SK-N-SH (cell line): ENCODE measurements around the gene DHRS12. TPM values are rescaled to one million over a fixed set of nuclear protein-coding genes. Genes with fewer than 3 reads are reported as not detected.

ENCODE experiments used
- CTCF ChIA-PET: fragments of 300-600, 350-600 bp; formaldehyde crosslinking; extraction: SDS; loops from one replicate; lab custom pipeline; 2021; lab: Yijun Ruan, JAX
- POLR2A ChIA-PET: fragments of 350-600 bp; sonication (Branson Sonifier 250); formaldehyde crosslinking; extraction: SDS; loops from one replicate; lab custom pipeline; 2020; ENCODE audit warnings: antibody characterized with exemption, inconsistent platforms; lab: Yijun Ruan, JAX
- DNase-seq: peaks from one replicate; pipeline ENCODE4 v3.0.0; 2012
- H2AFZ ChIP-seq: fragments of 200-600 bp; sonication (generic); 2 replicates; pipeline ENCODE4 v1.8.1; 2016; ENCODE audit warnings: antibody characterized with exemption, mild to moderate bottlenecking, low read depth
- H3F3A ChIP-seq: fragments of 200-600 bp; sonication (generic); replicated peaks from 2 replicates; pipeline ENCODE3; 2016; ENCODE audit warnings: antibody characterized with exemption, mild to moderate bottlenecking; ENCODE audit not compliant: insufficient read depth
- H3K27ac ChIP-seq, 2 experiments: fragments of 200-500 bp in 1 of 2; fragments of 200-600 bp in 1 of 2; sonication (Bioruptor generic) in 1 of 2; sonication (generic), shearing (Covaris generic) in 1 of 2; 2 replicates each; pipeline versions ENCODE4 v1.5.1 to v1.6.1; 2014 to 2016; ENCODE audit warnings: low read depth in 2 of 2, inconsistent platforms in 1 of 2, low read length in 1 of 2, mild to moderate bottlenecking in 1 of 2, mixed read lengths in 1 of 2
- H3K27me3 ChIP-seq: fragments of 200-600 bp; sonication (generic), shearing (Covaris generic); 2 replicates; pipeline ENCODE4 v1.6.1; 2016; ENCODE audit warnings: mixed run types; ENCODE audit not compliant: insufficient read depth
- H3K36me3 ChIP-seq, 2 experiments: fragments of 200-500 bp in 1 of 2; fragments of 200-600 bp in 1 of 2; sonication (Bioruptor generic) in 1 of 2; sonication (generic) in 1 of 2; replicated peaks in 1 of 2; 2 replicates each; pipeline versions ENCODE3 to v1.5.1; 2014 to 2016; ENCODE audit warnings: low read length in 1 of 2, mild to moderate bottlenecking in 1 of 2; ENCODE audit not compliant: insufficient read depth in 2 of 2, control insufficient read depth in 1 of 2
- H3K4me1 ChIP-seq, 2 experiments: fragments of 200-500 bp in 1 of 2; fragments of 200-600 bp in 1 of 2; sonication (Bioruptor generic) in 1 of 2; sonication (generic), shearing (Covaris generic) in 1 of 2; 2 replicates each; pipeline versions ENCODE4 v1.5.1 to v1.6.1; 2014 to 2016; ENCODE audit warnings: low read depth in 1 of 2, low read length in 1 of 2, mixed run types in 1 of 2; ENCODE audit not compliant: insufficient read depth in 2 of 2, control insufficient read depth in 1 of 2
- H3K4me2 ChIP-seq: fragments of 200-600 bp; sonication (generic), shearing (Covaris generic); 2 replicates; pipeline ENCODE4 v1.6.1; 2017; ENCODE audit warnings: mixed run types
- H3K4me3 ChIP-seq, 2 experiments: fragments of 200-500 bp in 1 of 2; fragments of 200-600 bp in 1 of 2; sonication (Bioruptor generic) in 1 of 2; sonication (generic), shearing (Covaris generic) in 1 of 2; 2 replicates each; pipeline versions ENCODE4 v1.5.1 to v1.8.1; 2014 to 2016; ENCODE audit warnings: low read depth in 2 of 2, inconsistent platforms in 1 of 2, low read length in 1 of 2, mild to moderate bottlenecking in 1 of 2, mixed read lengths in 1 of 2, moderate library complexity in 1 of 2
- H3K79me2 ChIP-seq: fragments of 200-600 bp; sonication (generic); 2 replicates; pipeline ENCODE4 v1.8.1; 2017; ENCODE audit warnings: mild to moderate bottlenecking; ENCODE audit not compliant: insufficient read depth
- H3K9ac ChIP-seq: fragments of 200-600 bp; sonication (generic); 2 replicates; pipeline ENCODE4 v1.6.1; 2017; ENCODE audit warnings: mixed run types
- H3K9me2 ChIP-seq: fragments of 200-600 bp; sonication (generic); 2 replicates; pipeline ENCODE4 v1.6.1; 2017; ENCODE audit warnings: mixed run types
- H3K9me3 ChIP-seq: fragments of 200-600 bp; sonication (generic); 2 replicates; pipeline ENCODE4 v1.6.1; 2017; ENCODE audit warnings: mixed run types, mild to moderate bottlenecking, moderate library complexity
- H4K20me1 ChIP-seq: fragments of 200-600 bp; sonication (generic); 2 replicates; pipeline ENCODE4 v1.6.1; 2017; ENCODE audit warnings: mild to moderate bottlenecking, mixed run types; ENCODE audit not compliant: insufficient read depth
- CHD2 ChIP-seq: fragments of 150-350 bp; IDR thresholded peaks from 2 replicates; pipeline ENCODE4 v1.6.1; 2018; ENCODE audit warnings: low read length; ENCODE audit not compliant: partially characterized antibody
- CTCF ChIP-seq: fragments of 200-600 bp; sonication (generic); IDR thresholded peaks from 2 replicates; pipeline ENCODE4 v1.6.1; 2017; ENCODE audit warnings: antibody characterized with exemption, mild to moderate bottlenecking, moderate library complexity
- EZH2phosphoT487 ChIP-seq: fragments of 200-600 bp; sonication (generic); IDR thresholded peaks from 2 replicates; pipeline ENCODE4 v1.6.1; 2017; ENCODE audit warnings: low read depth, mixed run types, mild to moderate bottlenecking, antibody characterized with exemption, moderate library complexity, borderline replicate concordance
- MEF2A ChIP-seq: IDR thresholded peaks from 2 replicates; pipeline ENCODE4 v1.4.0; 2012; ENCODE audit warnings: low read depth, borderline replicate concordance
- NFIC ChIP-seq: IDR thresholded peaks from 2 replicates; pipeline ENCODE4 v1.4.0; 2012; ENCODE audit warnings: borderline replicate concordance
- POLR2AphosphoS5 ChIP-seq: IDR thresholded peaks from 2 replicates; pipeline ENCODE4 v1.6.1; 2012; ENCODE audit warnings: low read depth, low read length
- RCOR1 ChIP-seq: fragments of 150-350 bp; IDR thresholded peaks from 2 replicates; pipeline ENCODE4 v1.6.1; 2017; ENCODE audit warnings: antibody characterized with exemption, low read length
- RFX5 ChIP-seq: IDR thresholded peaks from 2 replicates; pipeline ENCODE4 v1.6.1; 2012; ENCODE audit warnings: mild to moderate bottlenecking, improper control_type of control experiment, low read length
- SIN3A ChIP-seq: IDR thresholded peaks from 2 replicates; pipeline ENCODE4 v1.6.1; 2012; ENCODE audit warnings: low read depth, mild to moderate bottlenecking, low read length, moderate library complexity, borderline replicate concordance
- SMC3 ChIP-seq: IDR thresholded peaks from 2 replicates; pipeline ENCODE4 v1.6.1; 2012; ENCODE audit warnings: low read depth, low read length, improper control_type of control experiment
- TCF12 ChIP-seq: IDR thresholded peaks from 2 replicates; pipeline ENCODE4 v1.4.0; 2012
- TEAD4 ChIP-seq: IDR thresholded peaks from 2 replicates; pipeline ENCODE4 v1.4.0; 2012; ENCODE audit warnings: mild to moderate bottlenecking, borderline replicate concordance; ENCODE audit not compliant: insufficient read depth
- USF2 ChIP-seq: fragments of 150-350 bp; IDR thresholded peaks from 2 replicates; pipeline ENCODE4 v1.6.1; 2017; ENCODE audit warnings: antibody characterized with exemption, low read length, low read depth, borderline replicate concordance
- YY1 ChIP-seq: IDR thresholded peaks from 2 replicates; pipeline ENCODE4 v1.4.0; 2012; ENCODE audit warnings: low read depth, mild to moderate bottlenecking
- ZBTB33 ChIP-seq: IDR thresholded peaks from 2 replicates; pipeline ENCODE4 v1.4.0; 2012; ENCODE audit warnings: low read depth, borderline replicate concordance
- WGBS: methylation state at CpG from one replicate; pipeline ENCODE4 v1.1.6; 2017; ENCODE audit warnings: low lambda C conversion rate; 5-methylcytosine and 5-hydroxymethylcytosine counted together
- polyA plus RNA-seq, 3 experiments: library from polyadenylated mRNA; depleted of rRNA; stranded (reverse); fragments of >200 nt; gene quantifications; 2 replicates each; pipeline ENCODE4 v1.2.3, GENCODE V29; 2012

Gene DHRS12
- polyA plus RNA-seq, 1 of the 3 experiments (the other 2 are of a cell fraction) = 9.6 TPM

- TF ChIP-seq USF2 = no peak
These were observed 45.5 kb upstream of the DHRS12 start (continued) for GRCh38 chr13:51849145-51850101.

GRCh38 chr13:51848674-51849073 lies 44.7 kb upstream of the DHRS12 start:
- H3K9me3 ChIP-seq = no peaks in the 10 kb centered on the region
- no peak for DNase-seq

GRCh38 chr13:51846756-51847155 lies 42.8 kb upstream of the DHRS12 start:
- no peak overlapping the region for H3K4me2 ChIP-seq
- H3K4me1 ChIP-seq = peaks cover 2 to 7% of the 10 kb centered on the region in 2 experiments; a peak in 2 of 4 replicates
- H3K27ac ChIP-seq = no peak overlapping the region
- no peak for DNase-seq
- no peaks in the 10 kb centered on the region for H3K27me3 ChIP-seq
- H3K9ac ChIP-seq = no peak overlapping the region
- no peaks in the 10 kb centered on the region for H3K9me2 ChIP-seq
- ChIA-PET CTCF (interaction anchor here (1.4 to 4.8 kb wide), 3 partner anchors 12 to 35 kb away, joined by 3 to 36 read pairs (median 26); no protein-coding TSS in a partner anchor), POLR2A (no interaction called here)
- TF ChIP-seq MEF2A (no peak), YY1 (no peak), TEAD4 (no peak), CTCF (no peak), RFX5 (no peak), POLR2AphosphoS5 (no peak), NFIC (no peak), CHD2 (no peak), SMC3 (no peak), EZH2phosphoT487 (no peak), ZBTB33 (no peak), RCOR1 (no peak), SIN3A (no peak)
- H2AFZ ChIP-seq = no peak overlapping the region
- no peaks in the 10 kb centered on the region for H3K36me3 ChIP-seq
- no peaks in the 10 kb centered on the region for H3K79me2 ChIP-seq
- H4K20me1 ChIP-seq = no peaks in the 10 kb centered on the region
- H3F3A ChIP-seq = peaks cover 3% of the 10 kb centered on the region
- WGBS = 38% methylated on average over 1 of the region's 1 CpG
- H3K9me3 ChIP-seq = no peaks in the 10 kb centered on the region
- no peak overlapping the region for H3K4me3 ChIP-seq

More at GRCh38 chr13:51848674-51849073, 44.7 kb upstream of the DHRS12 start:
- H2AFZ ChIP-seq = no peak overlapping the region
- 46% methylated on average over 4 of the region's 4 CpGs for WGBS
- peaks cover 3% of the 10 kb centered on the region for H3F3A ChIP-seq
- no peaks in the 10 kb centered on the region for H3K27me3 ChIP-seq
- no peaks in the 10 kb centered on the region for H3K79me2 ChIP-seq
- ChIA-PET CTCF (interaction anchor here (0.6 to 4.8 kb wide), 10 partner anchors 11 to 292 kb away, joined by 3 to 36 read pairs (median 4); no protein-coding TSS in a partner anchor), POLR2A (no interaction called here)
- no peaks in the 10 kb centered on the region for H3K36me3 ChIP-seq
- H3K27ac ChIP-seq = no peak overlapping the region
- no peak overlapping the region for H3K4me3 ChIP-seq
- no peak overlapping the region for H3K9ac ChIP-seq
- no peak overlapping the region for H3K4me2 ChIP-seq
- no peak for TF ChIP-seq TCF12
- 0 out of 2 replicates have a peak, but pooled peaks have one; percentile 32 for TF ChIP-seq MEF2A
- TF ChIP-seq, all 33 proteins: peak for 1
- Histone ChIP-seq H3K4me1 (peaks cover 2 to 7% of the 10 kb centered on the region in 2 experiments; a peak in 2 of 4 replicates), H4K20me1 (no peaks in the 10 kb centered on the region), H3K9me2 (no peaks in the 10 kb centered on the region)
